H9 (cell line): ENCODE measurements around the gene MELK. TPM values are rescaled to one million over a fixed set of nuclear protein-coding genes. Genes with fewer than 3 reads are reported as not detected.
A peak's percentile ranks its signal among the peaks of the same experiment; 100 is the strongest.

Experiments
- DNase-seq: peaks from one replicate; pipeline ENCODE4 v3.0.0-alpha.2; 2017
- H2AFZ ChIP-seq: one replicate; pipeline ENCODE4 v1.6.1; 2013; ENCODE audit warnings: mild to moderate bottlenecking, low read length, control low read depth, moderate library complexity
- H2AK5ac ChIP-seq: 2 replicates; pipeline ENCODE4 v1.6.1; 2013; ENCODE audit warnings: low read length, control low read depth, mixed read lengths; ENCODE audit not compliant: insufficient read length
- H2BK120ac ChIP-seq: one replicate; pipeline ENCODE4 v1.6.1; 2013; ENCODE audit warnings: low read depth, mild to moderate bottlenecking, low read length, control low read depth, inconsistent platforms; ENCODE audit not compliant: poor library complexity, severe bottlenecking
- H2BK12ac ChIP-seq: 2 replicates; pipeline ENCODE4 v1.6.1; 2013; ENCODE audit warnings: low read length, control low read depth, mixed read lengths, low read depth; ENCODE audit not compliant: insufficient read length
- H2BK15ac ChIP-seq: 2 replicates; pipeline ENCODE4 v1.6.1; 2013; ENCODE audit warnings: low read depth, low read length, control low read depth
- H2BK20ac ChIP-seq: one replicate; pipeline ENCODE4 v1.6.1; 2013; ENCODE audit warnings: low read depth, mild to moderate bottlenecking, low read length, control low read depth, inconsistent platforms; ENCODE audit not compliant: poor library complexity, severe bottlenecking
- H2BK5ac ChIP-seq: 2 replicates; pipeline ENCODE4 v1.6.1; 2013; ENCODE audit warnings: low read length, control low read depth, mixed read lengths; ENCODE audit not compliant: insufficient read length
- H3K14ac ChIP-seq: 2 replicates; pipeline ENCODE4 v1.6.1; 2013; ENCODE audit warnings: low read length, control low read depth; ENCODE audit not compliant: insufficient read depth
- H3K18ac ChIP-seq: 2 replicates; pipeline ENCODE4 v1.6.1; 2013; ENCODE audit warnings: low read depth, mild to moderate bottlenecking, mixed read lengths, low read length, control low read depth; ENCODE audit not compliant: insufficient read length
- H3K23ac ChIP-seq: 2 replicates; pipeline ENCODE4 v1.6.1; 2013; ENCODE audit warnings: low read length, control low read depth, mixed read lengths, low read depth; ENCODE audit not compliant: insufficient read length
- H3K23me2 ChIP-seq: 2 replicates; pipeline ENCODE4 v1.6.1; 2013; ENCODE audit warnings: low read depth, mild to moderate bottlenecking, mixed read lengths, low read length, control low read depth; ENCODE audit not compliant: insufficient read length, poor library complexity, severe bottlenecking
- H3K27ac ChIP-seq: 2 replicates; pipeline ENCODE4 v1.5.1; 2013; ENCODE audit warnings: low read length, control low read depth, mixed read lengths, low read depth; ENCODE audit not compliant: insufficient read length
- H3K27me3 ChIP-seq: 2 replicates; pipeline ENCODE4 v1.6.1; 2013; ENCODE audit warnings: low read length, control low read depth, inconsistent platforms; ENCODE audit not compliant: insufficient read depth
- H3K4ac ChIP-seq: 2 replicates; pipeline ENCODE4 v1.6.1; 2013; ENCODE audit warnings: low read depth, mild to moderate bottlenecking, control low read depth, inconsistent platforms, low read length, moderate library complexity
- H3K4me1 ChIP-seq: 2 replicates; pipeline ENCODE4 v1.6.1; 2013; ENCODE audit warnings: low read length, control low read depth, inconsistent platforms; ENCODE audit not compliant: insufficient read depth
- H3K4me2 ChIP-seq: 2 replicates; pipeline ENCODE4 v1.6.1; 2013; ENCODE audit warnings: low read length, control low read depth, mixed read lengths; ENCODE audit not compliant: insufficient read length, insufficient read depth
- H3K56ac ChIP-seq: 2 replicates; pipeline ENCODE4 v1.6.1; 2013; ENCODE audit warnings: low read depth, mild to moderate bottlenecking, mixed read lengths, low read length, control low read depth; ENCODE audit not compliant: insufficient read length
- H3K79me1 ChIP-seq: 2 replicates; pipeline ENCODE4 v1.6.1; 2013; ENCODE audit warnings: low read depth, mild to moderate bottlenecking, moderate library complexity, low read length, control low read depth, inconsistent platforms; ENCODE audit not compliant: insufficient read depth, poor library complexity, severe bottlenecking
- H3K79me2 ChIP-seq: 2 replicates; pipeline ENCODE4 v1.6.1; 2013; ENCODE audit warnings: low read length, control low read depth, inconsistent platforms; ENCODE audit not compliant: insufficient read depth
- H3K9ac ChIP-seq: 2 replicates; pipeline ENCODE4 v1.6.1; 2013; ENCODE audit warnings: low read length, control low read depth, mixed read lengths; ENCODE audit not compliant: insufficient read length; ENCODE audit errors: extremely low read depth
- H3K9me3 ChIP-seq: one replicate; pipeline ENCODE4 v1.6.1; 2013; ENCODE audit warnings: low read depth, low read length, inconsistent platforms; ENCODE audit not compliant: control insufficient read depth
- H3T11ph ChIP-seq: one replicate; pipeline ENCODE4 v1.6.1; 2013; ENCODE audit warnings: mild to moderate bottlenecking, low read length, control low read depth, inconsistent platforms
- H4K20me1 ChIP-seq: one replicate; pipeline ENCODE4 v1.6.1; 2013; ENCODE audit not compliant: control insufficient read depth, insufficient read length, insufficient read depth
- H4K5ac ChIP-seq: 2 replicates; pipeline ENCODE4 v1.6.1; 2013; ENCODE audit warnings: low read depth, mild to moderate bottlenecking, mixed read lengths, low read length, control low read depth; ENCODE audit not compliant: insufficient read length
- H4K8ac ChIP-seq: replicated peaks from 2 replicates; pipeline ENCODE4 v1.6.1; 2013; ENCODE audit warnings: low read length, control low read depth, mixed read lengths, low read depth; ENCODE audit not compliant: insufficient read length
- H4K91ac ChIP-seq: 2 replicates; pipeline ENCODE4 v1.6.1; 2013; ENCODE audit warnings: low read depth, mild to moderate bottlenecking, moderate library complexity, mixed read lengths, low read length, control low read depth; ENCODE audit not compliant: insufficient read length
- H3K27ac Mint-ChIP-seq, 3 experiments: 2 replicates in 2 of 3; 3 replicates in 1 of 3; pipeline ENCODE4 v1.8.0; 2020 to 2021; ENCODE audit warnings: mixed read lengths in 3 of 3, mild to moderate bottlenecking in 1 of 3, moderate library complexity in 1 of 3
- H3K27me3 Mint-ChIP-seq: 2 replicates; pipeline ENCODE4 v1.8.0; 2021; ENCODE audit warnings: low read depth, mild to moderate bottlenecking, moderate library complexity, mixed read lengths
- H3K36me3 Mint-ChIP-seq, 3 experiments: 2 replicates in 2 of 3; 3 replicates in 1 of 3; pipeline ENCODE4 v1.8.0; 2020 to 2021; ENCODE audit warnings: low read depth in 3 of 3, mixed read lengths in 3 of 3; ENCODE audit not compliant: insufficient read depth in 1 of 3
- H3K4me1 Mint-ChIP-seq, 2 experiments: 2 replicates each; pipeline ENCODE4 v1.8.0; 2020; ENCODE audit warnings: mixed read lengths in 2 of 2
- H3K4me3 Mint-ChIP-seq, 2 experiments: 2 replicates in 1 of 2; 3 replicates in 1 of 2; pipeline ENCODE4 v1.8.0; 2020 to 2021; ENCODE audit warnings: mild to moderate bottlenecking in 2 of 2, mixed read lengths in 2 of 2, moderate library complexity in 1 of 2
- H3K9me3 Mint-ChIP-seq, 2 experiments: 2 replicates in 1 of 2; 3 replicates in 1 of 2; pipeline ENCODE4 v1.8.0; 2020; ENCODE audit warnings: mild to moderate bottlenecking in 2 of 2, mixed read lengths in 2 of 2, moderate library complexity in 1 of 2
- WGBS: extraction: QIAGEN DNeasy Blood & Tissue Kit; methylation state at CpG from one replicate; pipeline ENCODE4 v1.1.7; 2013; ENCODE audit warnings: missing lambda C conversion rate, low lambda C conversion rate, mixed read lengths; ENCODE audit not compliant: insufficient read length; ENCODE audit errors: extremely low coverage; 5-methylcytosine and 5-hydroxymethylcytosine counted together
- total RNA-seq: library from RNA; stranded (reverse); gene quantifications from 2 replicates; pipeline ENCODE4 v1.2.1, GENCODE V29; 2021
- TF ChIP-seq, protein P1 (sequence below): fragments of 200-600 bp; sonication (generic); conservative IDR thresholded peaks from 3 replicates; pipeline ENCODE4 v1.8.0; 2021; ENCODE audit warnings: antibody characterized with exemption, mild to moderate bottlenecking

Gene MELK
- total RNA-seq, 1 experiment from 2014 or later: 43.6 TPM

DNA sequence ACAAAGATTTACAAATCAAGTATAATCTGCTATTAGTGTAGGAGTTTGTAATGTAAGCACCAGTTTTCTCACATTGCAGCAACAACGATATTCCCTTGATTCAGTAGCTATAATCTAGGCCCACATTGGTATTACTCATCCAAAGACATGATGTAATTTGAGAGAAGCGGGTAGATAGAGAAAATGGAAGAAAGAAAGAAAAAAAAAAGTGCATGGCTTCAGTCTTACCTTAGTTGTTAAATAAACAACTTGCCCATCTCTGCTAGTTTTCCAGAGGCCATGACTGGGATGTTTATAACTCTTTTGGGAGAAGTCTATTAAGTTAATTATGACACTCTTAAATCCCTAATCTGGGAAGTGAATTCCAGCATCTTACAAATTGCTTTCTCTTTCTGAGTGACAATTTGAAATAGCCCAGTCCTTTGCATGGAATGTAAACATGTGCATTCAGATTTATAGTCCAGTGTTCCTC is 2.8 kb downstream of the MELK start:
- Mint-ChIP-seq H3K36me3 (peaks cover 12 to 23% (median 15%) of the 10 kb centered on the region in 3 experiments; a peak in 6 of 7 replicates), H3K27ac (0 out of 7 replicates have a peak overlapping the region, but pooled peaks of 2 of the 3 experiments have one; percentile 10 to 26), H3K9me3 (no peaks in the 10 kb centered on the region), H3K27me3 (0 out of 2 replicates have a peak, but pooled peaks cover 1% of the 10 kb centered on the region), H3K4me1 (peaks cover 17 to 22% of the 10 kb centered on the region in 2 experiments), H3K4me3 (no peak overlapping the region)
- H3K23me2 ChIP-seq: peaks cover 3% of the 10 kb centered on the region
- no peak for DNase-seq
- H3K56ac ChIP-seq: no peak overlapping the region
- no peak overlapping the region for H2BK12ac ChIP-seq
- H4K20me1 ChIP-seq: no peaks in the 10 kb centered on the region
- H2AFZ ChIP-seq: no peak overlapping the region
- no peak overlapping the region for H3K18ac ChIP-seq
- no peak overlapping the region for H3T11ph ChIP-seq
- TF ChIP-seq, protein P1, sequence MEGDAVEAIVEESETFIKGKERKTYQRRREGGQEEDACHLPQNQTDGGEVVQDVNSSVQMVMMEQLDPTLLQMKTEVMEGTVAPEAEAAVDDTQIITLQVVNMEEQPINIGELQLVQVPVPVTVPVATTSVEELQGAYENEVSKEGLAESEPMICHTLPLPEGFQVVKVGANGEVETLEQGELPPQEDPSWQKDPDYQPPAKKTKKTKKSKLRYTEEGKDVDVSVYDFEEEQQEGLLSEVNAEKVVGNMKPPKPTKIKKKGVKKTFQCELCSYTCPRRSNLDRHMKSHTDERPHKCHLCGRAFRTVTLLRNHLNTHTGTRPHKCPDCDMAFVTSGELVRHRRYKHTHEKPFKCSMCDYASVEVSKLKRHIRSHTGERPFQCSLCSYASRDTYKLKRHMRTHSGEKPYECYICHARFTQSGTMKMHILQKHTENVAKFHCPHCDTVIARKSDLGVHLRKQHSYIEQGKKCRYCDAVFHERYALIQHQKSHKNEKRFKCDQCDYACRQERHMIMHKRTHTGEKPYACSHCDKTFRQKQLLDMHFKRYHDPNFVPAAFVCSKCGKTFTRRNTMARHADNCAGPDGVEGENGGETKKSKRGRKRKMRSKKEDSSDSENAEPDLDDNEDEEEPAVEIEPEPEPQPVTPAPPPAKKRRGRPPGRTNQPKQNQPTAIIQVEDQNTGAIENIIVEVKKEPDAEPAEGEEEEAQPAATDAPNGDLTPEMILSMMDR: no peak
- WGBS: no CpG with 5 or more reads among the region's 2 CpGs
- H3K4me1 ChIP-seq: no peaks in the 10 kb centered on the region; the same call in 1 of the 2 replicates
- H3K14ac ChIP-seq: no peak overlapping the region
- H4K8ac ChIP-seq: no peak overlapping the region
- H2BK120ac ChIP-seq: no peak overlapping the region
- no peak overlapping the region for H2BK15ac ChIP-seq
- H2BK5ac ChIP-seq: no peak overlapping the region
- no peak overlapping the region for H3K23ac ChIP-seq
- H2BK20ac ChIP-seq: no peak overlapping the region
- H4K91ac ChIP-seq: no peak overlapping the region
- H3K27me3 ChIP-seq: no peaks in the 10 kb centered on the region
- no peak overlapping the region for H3K4ac ChIP-seq
- no peaks in the 10 kb centered on the region for H3K9me3 ChIP-seq
- H3K9ac ChIP-seq: peak overlapping the region; percentile 17
- H3K27ac ChIP-seq: no peak overlapping the region
- H4K5ac ChIP-seq: no peak overlapping the region
- no peak overlapping the region for H3K4me2 ChIP-seq
- peaks cover 11% of the 10 kb centered on the region for H3K79me1 ChIP-seq
- H3K79me2 ChIP-seq: peaks cover 27% of the 10 kb centered on the region
- no peak overlapping the region for H2AK5ac ChIP-seq
